Mucosa of rectum (tissue), 2 donors: ENCODE measurements around the gene PGS1.

ENCODE experiments used
- H3K27ac ChIP-seq, 2 donors: one replicate each; pipeline ENCODE4 v1.7.0; 2013; ENCODE audit warnings: inconsistent platforms in 2 of 2, low read depth in 2 of 2, low read length in 2 of 2
- H3K27me3 ChIP-seq, 2 donors: one replicate each; pipeline ENCODE4 v1.7.0; 2013; ENCODE audit warnings: low read length in 2 of 2; ENCODE audit not compliant: control insufficient read depth in 2 of 2, insufficient read depth in 2 of 2
- H3K36me3 ChIP-seq, 2 donors: one replicate each; pipeline ENCODE4 v1.7.0; 2013; ENCODE audit warnings: low read length in 2 of 2; ENCODE audit not compliant: control insufficient read depth in 2 of 2, insufficient read depth in 2 of 2
- H3K4me1 ChIP-seq, 2 donors: one replicate each; pipeline ENCODE4 v1.7.0; 2013; ENCODE audit warnings: low read length in 2 of 2, mild to moderate bottlenecking in 1 of 2; ENCODE audit not compliant: control insufficient read depth in 2 of 2, insufficient read depth in 2 of 2
- H3K4me3 ChIP-seq, 2 donors: one replicate each; pipeline ENCODE4 v1.7.0; 2013; ENCODE audit warnings: low read length in 2 of 2
- H3K9ac ChIP-seq, 2 donors: one replicate each; pipeline ENCODE4 v1.7.0; 2013; ENCODE audit warnings: low read length in 2 of 2, low read depth in 1 of 2, mild to moderate bottlenecking in 1 of 2
- H3K9me3 ChIP-seq, 2 donors: one replicate each; pipeline ENCODE4 v1.7.0; 2013; ENCODE audit warnings: low read length in 2 of 2; ENCODE audit not compliant: control insufficient read depth in 2 of 2
- donor health status: healthy.
- donor health status: Normal muscosa, but diverticular disease.

PGS1 gene

GRCh38 chr17:78396441-78397337 lies 18.2 kb downstream of the PGS1 start:
- H3K9ac ChIP-seq: no peak overlapping the region
- H3K4me1 ChIP-seq: no peaks in the 10 kb centered on the region
- no peaks in the 10 kb centered on the region for H3K9me3 ChIP-seq
- H3K27me3 ChIP-seq: no peaks in the 10 kb centered on the region
- H3K27ac ChIP-seq: no peak overlapping the region
- H3K4me3 ChIP-seq: no peak overlapping the region
- H3K36me3 ChIP-seq: peaks cover 53 to 70% of the 10 kb centered on the region in 2 donors

GRCh38 chr17:78397681-78398101 lies 19.2 kb downstream of the PGS1 start:
- Histone ChIP-seq H3K27me3 (no peaks in the 10 kb centered on the region), H3K4me3 (no peak overlapping the region), H3K27ac (no peak overlapping the region), H3K36me3 (peaks cover 57 to 76% of the 10 kb centered on the region in 2 donors), H3K4me1 (no peaks in the 10 kb centered on the region), H3K9me3 (no peaks in the 10 kb centered on the region), H3K9ac (no peak overlapping the region)

- no peak overlapping the region for H3K27ac ChIP-seq
These were observed 19.9 kb downstream of the PGS1 start for GRCh38 chr17:78398390-78398789.

GRCh38 chr17:78399028-78399692 lies 20.7 kb downstream of the PGS1 start:
- H3K9me3 ChIP-seq: no peaks in the 10 kb centered on the region
- no peak overlapping the region for H3K9ac ChIP-seq
- H3K4me3 ChIP-seq: no peak overlapping the region

More at GRCh38 chr17:78398390-78398789, 19.9 kb downstream of the PGS1 start:
- Histone ChIP-seq H3K4me3 (no peak overlapping the region), H3K4me1 (no peaks in the 10 kb centered on the region), H3K9me3 (no peaks in the 10 kb centered on the region), H3K9ac (no peak overlapping the region), H3K27me3 (no peaks in the 10 kb centered on the region), H3K36me3 (peaks cover 60 to 81% of the 10 kb centered on the region in 2 donors)

GRCh38 chr17:78399693-78400144 lies 21.3 kb downstream of the PGS1 start:
- Histone ChIP-seq H3K36me3 (peaks cover 64 to 87% of the 10 kb centered on the region in 2 donors), H3K27me3 (no peaks in the 10 kb centered on the region), H3K9ac (no peak overlapping the region), H3K9me3 (no peaks in the 10 kb centered on the region), H3K27ac (no peak overlapping the region), H3K4me3 (no peak overlapping the region), H3K4me1 (no peaks in the 10 kb centered on the region)

More at GRCh38 chr17:78399028-78399692, 20.7 kb downstream of the PGS1 start:
- Histone ChIP-seq H3K27ac (no peak overlapping the region), H3K36me3 (peaks cover 64 to 84% of the 10 kb centered on the region in 2 donors), H3K27me3 (no peaks in the 10 kb centered on the region), H3K4me1 (no peaks in the 10 kb centered on the region)

GRCh38 chr17:78400581-78401240 lies 22.3 kb downstream of the PGS1 start:
- Histone ChIP-seq H3K36me3 (peaks cover 70 to 89% of the 10 kb centered on the region in 2 donors), H3K4me3 (no peak overlapping the region), H3K9me3 (no peaks in the 10 kb centered on the region), H3K4me1 (no peaks in the 10 kb centered on the region), H3K27ac (no peak overlapping the region), H3K27me3 (no peaks in the 10 kb centered on the region), H3K9ac (no peak overlapping the region)

GRCh38 chr17:78401246-78401645 lies 22.8 kb downstream of the PGS1 start:
- Histone ChIP-seq H3K9me3 (no peaks in the 10 kb centered on the region), H3K4me1 (no peaks in the 10 kb centered on the region), H3K27me3 (no peaks in the 10 kb centered on the region), H3K4me3 (no peak overlapping the region), H3K27ac (no peak overlapping the region), H3K9ac (no peak overlapping the region), H3K36me3 (peaks cover 68 to 87% of the 10 kb centered on the region in 2 donors)

- Histone ChIP-seq H3K27ac (no peak overlapping the region), H3K4me3 (no peak overlapping the region), H3K9me3 (no peaks in the 10 kb centered on the region), H3K36me3 (peaks cover 61 to 85% of the 10 kb centered on the region in 2 donors), H3K27me3 (no peaks in the 10 kb centered on the region), H3K9ac (no peak overlapping the region), H3K4me1 (peaks cover under 1 to 1% of the 10 kb centered on the region in 2 donors)
These were observed 23.4 kb downstream of the PGS1 start for GRCh38 chr17:78401891-78402290.

- Histone ChIP-seq H3K36me3 (peaks cover 47 to 68% of the 10 kb centered on the region in 2 donors), H3K4me1 (peaks cover 18 to 20% of the 10 kb centered on the region in 2 donors)
These were observed 25.4 kb downstream of the PGS1 start for GRCh38 chr17:78403822-78404221.

More at GRCh38 chr17:78403822-78404221, 25.4 kb downstream of the PGS1 start:
- no peaks in the 10 kb centered on the region for H3K9me3 ChIP-seq
- H3K9ac ChIP-seq: no peak overlapping the region
- H3K27ac ChIP-seq: no peak overlapping the region
- no peak overlapping the region for H3K4me3 ChIP-seq
- no peaks in the 10 kb centered on the region for H3K27me3 ChIP-seq
